Pancreas (tissue), 10 donors: ENCODE data around the gene PAXIP1. TPM values are rescaled to one million over a fixed set of nuclear protein-coding genes. Genes with fewer than 3 reads are reported as not detected.

Experiments
- ATAC-seq, 4 donors: fragments of 200-7000 bp; cut with Tn5 transposase; one replicate each; pipeline versions ENCODE4 v1.8.0 to v1.9.1; 2020; ENCODE audit warnings: mild to moderate bottlenecking in 4 of 4, moderate library complexity in 4 of 4
- DNase-seq, 6 donors: peaks; one replicate each; pipeline ENCODE4 v3.0.0-alpha.2; 2020
- FAIRE-seq: peaks from 2 replicates; lab custom pipeline; 2012; peaks lifted over from hg19 to GRCh38; lab: Jason Lieb, UNC
- H3K27ac ChIP-seq, 4 donors: fragments of 200-600 bp; sonication (generic); 1 replicate in 3 of 4; 2 replicates in 1 of 4; pipeline versions ENCODE4 v1.5.0 to v1.8.0; 2020
- H3K27me3 ChIP-seq, 4 donors: fragments of 200-600 bp; one replicate each; pipeline ENCODE4 v1.8.0; 2021
- H3K36me3 ChIP-seq, 3 donors: fragments of 200-600 bp; sonication (generic) in 1 of 3; one replicate each; pipeline versions ENCODE4 v1.5.0 to v1.8.0; 2020 to 2021
- H3K4me1 ChIP-seq, 3 donors: fragments of 200-600 bp; one replicate each; pipeline ENCODE4 v1.8.0; 2021
- H3K4me3 ChIP-seq, 4 donors: fragments of 200-600 bp; sonication (generic) in 2 of 4; one replicate each; pipeline versions ENCODE4 v1.5.0 to v1.8.0; 2020 to 2021
- H3K9me3 ChIP-seq, 4 donors: fragments of 200-600 bp; one replicate each; pipeline ENCODE4 v1.8.0; 2021
- WGBS, 2 donors: extraction: QIAGEN DNeasy Blood & Tissue Kit; methylation state at CpG; one replicate each; pipeline ENCODE4 v1.1.7; 2013; 5-methylcytosine and 5-hydroxymethylcytosine counted together
- intact Hi-C, 3 donors: fragments of 100-400 bp; cut with DNase I; formaldehyde crosslinking; loops; one replicate each; pipeline versions ENCODE4 v1.11.1 to v1.14.2; 2022
- polyA plus RNA-seq, 2 donors: library from polyadenylated mRNA; stranded (reverse); fragments of 200-250 nt; gene quantifications; one replicate each; pipeline ENCODE4 v1.2.3, GENCODE V29; 2013
- total RNA-seq, 6 donors: library from RNA; stranded (reverse); fragmentation: NEBNext Ultra II Directional in 4 of 6; extraction: Animal tissue kit (Norgen Biotek cat#: 25700) in 4 of 6; gene quantifications; one replicate each; pipeline versions ENCODE4 v1.2.1 to v1.2.4, GENCODE V29; 2021 to 2023
- TF ChIP-seq, protein P1 (sequence below), 4 donors: fragments of 200-600 bp; sonication (generic) in 3 of 4; IDR thresholded peaks; one replicate each; pipeline versions ENCODE4 v1.5.0 to v1.8.0; 2021; ENCODE audit warnings: antibody characterized with exemption in 4 of 4
- donor health status: healthy with polysubstance abuse.
- donor health status: DM: no; HTN: no; CAD: no; lungs with moderate emphysema.
- donor health status: DM: no; HTN: no; CAD: no.
- donor health status: control.
- donor health status: control.
- donor health status: Bipolar disorder and iron deficiency.
- donor health status: DM: yes; HTN: yes; CAD: no.
- donor health status: DM: no; HTN: no; CAD: no.
- donor health status: DM: no; HTN: no; CAD: no.
- donor health status: DM: yes; HTN: yes; CAD: no.

Gene PAXIP1
- total and polyA plus RNA-seq, 8 donors = 3.2 to 6.2 (median 4.5) TPM

DNA sequence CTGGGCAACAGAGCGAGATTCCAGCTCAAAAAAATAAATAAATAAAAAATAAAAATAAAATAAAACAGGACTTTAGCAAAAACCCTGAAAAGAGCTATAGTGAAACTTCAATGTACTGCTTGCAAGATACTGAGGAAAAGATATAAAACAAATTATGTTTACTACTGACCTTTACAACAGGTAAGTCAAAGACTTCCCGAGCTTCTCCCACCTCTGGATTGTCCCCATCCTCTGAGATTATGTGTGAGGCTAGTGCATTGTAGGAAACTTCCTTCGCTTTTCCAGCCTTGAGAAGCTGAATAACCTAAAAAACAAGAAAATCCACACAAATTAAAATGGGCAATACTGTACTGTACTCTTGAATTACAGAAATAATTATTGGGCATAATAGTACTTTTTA, 4.4 kb downstream of the PAXIP1 start:
- peaks cover 0 to 8% (median 5%) of the 10 kb centered on the region in 3 donors for H3K36me3 ChIP-seq
- intact Hi-C loops = no loop called here
- DNase-seq (no peak), FAIRE-seq (no peak), ATAC-seq (no peak)
- H3K27me3 ChIP-seq = no peaks in the 10 kb centered on the region
- TF ChIP-seq, protein P1, sequence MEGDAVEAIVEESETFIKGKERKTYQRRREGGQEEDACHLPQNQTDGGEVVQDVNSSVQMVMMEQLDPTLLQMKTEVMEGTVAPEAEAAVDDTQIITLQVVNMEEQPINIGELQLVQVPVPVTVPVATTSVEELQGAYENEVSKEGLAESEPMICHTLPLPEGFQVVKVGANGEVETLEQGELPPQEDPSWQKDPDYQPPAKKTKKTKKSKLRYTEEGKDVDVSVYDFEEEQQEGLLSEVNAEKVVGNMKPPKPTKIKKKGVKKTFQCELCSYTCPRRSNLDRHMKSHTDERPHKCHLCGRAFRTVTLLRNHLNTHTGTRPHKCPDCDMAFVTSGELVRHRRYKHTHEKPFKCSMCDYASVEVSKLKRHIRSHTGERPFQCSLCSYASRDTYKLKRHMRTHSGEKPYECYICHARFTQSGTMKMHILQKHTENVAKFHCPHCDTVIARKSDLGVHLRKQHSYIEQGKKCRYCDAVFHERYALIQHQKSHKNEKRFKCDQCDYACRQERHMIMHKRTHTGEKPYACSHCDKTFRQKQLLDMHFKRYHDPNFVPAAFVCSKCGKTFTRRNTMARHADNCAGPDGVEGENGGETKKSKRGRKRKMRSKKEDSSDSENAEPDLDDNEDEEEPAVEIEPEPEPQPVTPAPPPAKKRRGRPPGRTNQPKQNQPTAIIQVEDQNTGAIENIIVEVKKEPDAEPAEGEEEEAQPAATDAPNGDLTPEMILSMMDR (IDR thresholded peaks at IDR 0.05) = no peak
- WGBS, 2 donors = 93 to 96% methylated on average over 3 of the region's 3 CpGs
- H3K9me3 ChIP-seq = no peaks in the 10 kb centered on the region
- no peak overlapping the region for H3K4me3 ChIP-seq
- H3K27ac ChIP-seq = no peak overlapping the region
- peaks cover 0 to 4% (median 3%) of the 10 kb centered on the region in 3 donors for H3K4me1 ChIP-seq

DNA sequence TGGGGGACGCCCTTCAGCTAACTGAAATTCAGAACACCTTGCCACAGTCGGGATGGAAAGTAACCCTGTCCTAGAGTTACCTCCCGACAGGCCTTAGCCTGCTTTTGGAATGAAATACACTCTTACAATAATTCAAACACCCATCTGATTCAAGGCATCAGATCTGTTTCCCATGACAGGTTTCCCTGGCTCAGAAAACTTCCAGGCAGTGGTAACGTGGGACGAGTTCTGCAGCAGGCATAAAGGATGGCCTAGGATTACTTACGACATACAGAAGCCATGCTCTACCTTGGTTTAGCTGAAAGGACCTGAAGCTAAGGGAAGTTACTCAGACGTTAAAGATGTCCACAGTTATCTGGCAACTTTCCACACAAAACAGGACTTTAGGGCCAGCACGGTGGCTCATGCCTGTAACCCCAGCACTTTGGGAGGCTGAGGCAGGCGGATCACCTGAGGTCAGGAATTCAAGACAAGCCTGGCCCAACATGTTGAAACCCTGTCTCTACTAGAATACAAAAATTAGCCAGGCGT, 5.0 kb downstream of the PAXIP1 start:
- Histone ChIP-seq H3K4me1 (peaks cover 0 to 4% (median 3%) of the 10 kb centered on the region in 3 donors), H3K4me3 (no peak overlapping the region), H3K27me3 (no peaks in the 10 kb centered on the region), H3K9me3 (no peaks in the 10 kb centered on the region), H3K36me3 (peaks cover 0 to 8% (median 5%) of the 10 kb centered on the region in 3 donors), H3K27ac (no peak overlapping the region)
- TF ChIP-seq, protein P1 (IDR thresholded peaks at IDR 0.05) = no peak
- no peak for ATAC-seq
- 83 to 86% methylated on average over 10 of the region's 10 CpGs for WGBS, 2 donors
- DNase-seq = no peak
- intact Hi-C loops = no loop called here
- FAIRE-seq = no peak

DNA sequence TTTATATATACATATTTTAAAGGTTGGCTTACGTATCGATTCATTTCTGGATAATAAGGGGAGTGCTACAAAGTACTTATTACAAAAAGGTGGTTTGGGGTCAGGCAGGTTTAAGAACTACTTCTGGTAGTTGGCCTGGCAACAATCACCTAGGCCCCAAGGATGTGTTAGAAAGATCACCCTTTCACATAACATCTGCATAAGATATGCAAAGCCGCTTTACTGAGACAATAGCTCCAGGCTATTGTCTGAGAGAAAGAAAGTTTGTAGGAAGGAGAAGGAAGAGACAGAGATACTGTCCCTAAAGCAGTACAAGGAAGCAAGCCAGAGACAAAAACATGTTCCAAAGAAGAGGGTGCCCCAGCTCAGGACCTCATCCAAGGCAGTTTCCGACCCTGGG, 6.2 kb downstream of the PAXIP1 start:
- ATAC-seq (no peak), DNase-seq (no peak), FAIRE-seq (no peak)
- Histone ChIP-seq H3K27me3 (no peaks in the 10 kb centered on the region), H3K9me3 (no peaks in the 10 kb centered on the region), H3K36me3 (peaks cover 0 to 16% (median 5%) of the 10 kb centered on the region in 3 donors), H3K4me3 (no peak overlapping the region), H3K4me1 (peaks cover 0 to 1% (median under 1%) of the 10 kb centered on the region in 3 donors), H3K27ac (no peak overlapping the region)
- WGBS, 2 donors = 96 to 99% methylated on average over 4 of the region's 4 CpGs
- intact Hi-C loops = no loop called here
- TF ChIP-seq, protein P1 (IDR thresholded peaks at IDR 0.05) = no peak

DNA sequence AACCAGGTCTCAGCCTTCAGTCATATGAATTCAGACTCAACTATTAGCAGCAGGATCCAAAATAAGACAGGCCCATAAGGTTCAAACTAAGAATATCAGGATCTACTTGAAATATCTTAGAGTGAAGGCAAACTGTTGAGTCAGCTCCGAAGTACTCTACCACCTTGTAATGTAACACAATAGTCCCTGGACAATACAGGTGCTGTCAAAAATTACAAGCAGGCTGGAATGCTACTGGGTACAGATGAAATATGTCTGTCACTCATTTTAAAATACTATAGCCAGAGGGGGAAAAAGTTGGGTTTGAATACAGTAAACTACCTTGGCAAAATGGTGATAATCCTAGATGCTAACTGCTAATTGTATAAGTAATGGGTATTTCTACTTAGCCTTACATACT, 6.8 kb downstream of the PAXIP1 start:
- Histone ChIP-seq H3K27ac (no peak overlapping the region), H3K9me3 (no peaks in the 10 kb centered on the region), H3K27me3 (no peaks in the 10 kb centered on the region), H3K36me3 (peaks cover 1 to 17% (median 5%) of the 10 kb centered on the region in 3 donors), H3K4me1 (no peaks in the 10 kb centered on the region), H3K4me3 (no peak overlapping the region)
- TF ChIP-seq, protein P1 (IDR thresholded peaks at IDR 0.05) = no peak
- DNase-seq (no peak), FAIRE-seq (no peak), ATAC-seq (no peak)
- 90 to 98% methylated on average over 1 of the region's 1 CpG for WGBS, 2 donors
- intact Hi-C loops = no loop called here

DNA sequence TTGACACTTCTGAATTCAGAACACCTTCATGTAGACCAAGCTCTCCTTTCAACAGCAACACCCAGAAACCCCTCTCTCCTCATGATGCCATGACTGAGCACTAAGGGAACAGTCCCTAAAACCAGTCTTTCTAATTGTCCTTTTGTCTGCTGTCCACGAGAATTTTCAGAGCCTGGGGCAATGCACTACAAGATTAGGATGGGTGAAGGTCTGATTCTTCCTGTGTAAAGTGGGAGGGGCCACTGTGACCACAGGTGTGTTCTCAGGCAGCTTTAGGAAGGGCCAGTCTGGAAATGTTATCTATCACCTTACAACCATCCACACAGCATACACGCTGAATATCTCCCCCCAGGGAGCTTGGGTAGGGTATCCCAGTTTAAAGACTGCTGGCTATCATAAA, 7.9 kb downstream of the PAXIP1 start:
- intact Hi-C loops = no loop called here
- no peaks in the 10 kb centered on the region for H3K27me3 ChIP-seq
- H3K9me3 ChIP-seq = no peaks in the 10 kb centered on the region
- H3K36me3 ChIP-seq = peaks cover 4 to 17% (median 5%) of the 10 kb centered on the region in 3 donors
- no peak overlapping the region for H3K4me3 ChIP-seq
- no peak overlapping the region for H3K27ac ChIP-seq
- no peak for ATAC-seq
- DNase-seq = no peak
- WGBS, 2 donors = 53% methylated on average over 2 of the region's 2 CpGs
- no peaks in the 10 kb centered on the region for H3K4me1 ChIP-seq
- no peak for FAIRE-seq
- TF ChIP-seq, protein P1 (IDR thresholded peaks at IDR 0.05) = no peak
